GM23338 (cell line): Measurements from ENCODE around the gene CSTPP1. TPM values are rescaled to one million over a fixed set of nuclear protein-coding genes. Genes with fewer than 3 reads are reported as not detected.

Experiments used
- ATAC-seq: fragments of 200-7000 bp; cut with Tn5 transposase; 3 replicates; pipeline ENCODE4 v1.9.1; 2020
- DNase-seq: peaks from one replicate; pipeline ENCODE4 v3.0.0-alpha.2; 2015; ENCODE audit warnings: low spot score
- H2AFZ ChIP-seq: fragments of 200-600 bp; sonication (generic); 2 replicates; pipeline ENCODE4 v1.8.0; 2016; ENCODE audit warnings: antibody characterized with exemption, mild to moderate bottlenecking, moderate library complexity
- H3F3A ChIP-seq: fragments of 200-600 bp; sonication (generic); replicated peaks from 2 replicates; pipeline ENCODE4 v1.8.0; 2017; ENCODE audit warnings: antibody characterized with exemption, mixed run types, low read depth
- H3K27ac ChIP-seq: fragments of 200-600 bp; sonication (generic); 2 replicates; pipeline ENCODE4 v1.6.1; 2016; ENCODE audit warnings: low read depth
- H3K27me3 ChIP-seq: fragments of 200-600 bp; sonication (generic); 2 replicates; pipeline ENCODE4 v1.8.0; 2016; ENCODE audit warnings: mild to moderate bottlenecking, mixed run types, moderate library complexity; ENCODE audit not compliant: insufficient read depth
- H3K36me3 ChIP-seq: fragments of 200-600 bp; sonication (generic); 2 replicates; pipeline ENCODE4 v1.8.0; 2016; ENCODE audit warnings: mild to moderate bottlenecking; ENCODE audit not compliant: insufficient read depth
- H3K4me1 ChIP-seq: fragments of 200-600 bp; sonication (generic); 2 replicates; pipeline ENCODE4 v1.8.0; 2016; ENCODE audit warnings: mild to moderate bottlenecking, moderate library complexity; ENCODE audit not compliant: insufficient read depth
- H3K4me2 ChIP-seq: fragments of 200-600 bp; sonication (generic); 2 replicates; pipeline ENCODE4 v1.7.1; 2017; ENCODE audit warnings: mixed run types
- H3K4me3 ChIP-seq: fragments of 200-600 bp; sonication (generic); 2 replicates; pipeline ENCODE4 v1.6.1; 2016; ENCODE audit warnings: mixed run types
- H3K79me2 ChIP-seq: fragments of 200-600 bp; sonication (generic); replicated peaks from 2 replicates; pipeline ENCODE4 v1.8.0; 2017; ENCODE audit warnings: mild to moderate bottlenecking; ENCODE audit not compliant: insufficient read depth
- H3K9me2 ChIP-seq: fragments of 200-600 bp; sonication (generic); 2 replicates; pipeline ENCODE4 v1.8.0; 2017; ENCODE audit not compliant: insufficient read depth
- H4K20me1 ChIP-seq: fragments of 200-600 bp; sonication (generic); replicated peaks from 2 replicates; pipeline ENCODE4 v1.8.0; 2017; ENCODE audit warnings: mild to moderate bottlenecking; ENCODE audit not compliant: insufficient read depth
- H3K27ac Mint-ChIP-seq: 2 replicates; pipeline ENCODE4 v1.8.0; 2020; ENCODE audit warnings: inconsistent platforms, mild to moderate bottlenecking, moderate library complexity, mixed read lengths
- H3K27me3 Mint-ChIP-seq: 3 replicates; pipeline ENCODE4 v1.8.0; 2022; ENCODE audit warnings: low read depth, mild to moderate bottlenecking, moderate library complexity, mixed read lengths, inconsistent platforms; ENCODE audit not compliant: insufficient read depth, poor library complexity
- H3K36me3 Mint-ChIP-seq: 3 replicates; pipeline ENCODE4 v1.8.0; 2021; ENCODE audit warnings: low read depth, mild to moderate bottlenecking, inconsistent platforms, moderate library complexity, mixed read lengths
- H3K4me1 Mint-ChIP-seq: 3 replicates; pipeline ENCODE4 v1.8.0; 2020; ENCODE audit warnings: mild to moderate bottlenecking, inconsistent platforms, mixed read lengths
- H3K4me3 Mint-ChIP-seq: 3 replicates; pipeline ENCODE4 v1.8.0; 2021; ENCODE audit warnings: moderate library complexity, mild to moderate bottlenecking, inconsistent platforms, mixed read lengths
- H3K9me3 Mint-ChIP-seq: 3 replicates; pipeline ENCODE4 v1.8.0; 2020; ENCODE audit warnings: moderate library complexity, mild to moderate bottlenecking, inconsistent platforms, mixed read lengths
- CREB1 ChIP-seq: fragments of 250-450 bp; sonication (Bioruptor Pico); IDR thresholded peaks from 2 replicates; pipeline ENCODE4 v1.5.0; 2020; ENCODE audit warnings: low read depth, mild to moderate bottlenecking, moderate library complexity
- ETS1 ChIP-seq: IDR thresholded peaks from 2 replicates; pipeline ENCODE4 v1.6.1; 2016; ENCODE audit warnings: antibody characterized with exemption
- EZH2 ChIP-seq: fragments of 200-600 bp; sonication (generic); IDR thresholded peaks from one replicate; pipeline ENCODE4 v1.8.0; 2017; ENCODE audit warnings: antibody characterized with exemption, mild to moderate bottlenecking, low read depth; ENCODE audit not compliant: unreplicated experiment
- EZH2phosphoT487 ChIP-seq: fragments of 200-600 bp; sonication (generic); IDR thresholded peaks from one replicate; pipeline ENCODE4 v1.8.1; 2018; ENCODE audit warnings: antibody characterized with exemption; ENCODE audit not compliant: unreplicated experiment
- JUNB ChIP-seq: IDR thresholded peaks from one replicate; pipeline ENCODE4 v1.6.1; 2016; ENCODE audit warnings: antibody characterized with exemption; ENCODE audit not compliant: unreplicated experiment
- NANOG ChIP-seq: IDR thresholded peaks from 2 replicates; pipeline ENCODE4 v1.6.1; 2016; ENCODE audit warnings: antibody characterized with exemption, borderline replicate concordance
- POLR2AphosphoS5 ChIP-seq: IDR thresholded peaks from 2 replicates; pipeline ENCODE4 v1.6.1; 2016; ENCODE audit warnings: antibody characterized with exemption, low read depth
- REST ChIP-seq: IDR thresholded peaks from one replicate; pipeline ENCODE4 v1.6.1; 2018; ENCODE audit warnings: antibody characterized with exemption; ENCODE audit not compliant: unreplicated experiment
- STAT1 ChIP-seq: IDR thresholded peaks from one replicate; pipeline ENCODE4 v1.6.1; 2016; ENCODE audit warnings: antibody characterized with exemption; ENCODE audit not compliant: unreplicated experiment
- ZNF114 ChIP-seq: fragments of 250-450 bp; sonication (Bioruptor Pico); IDR thresholded peaks from 2 replicates; pipeline ENCODE4 v1.5.0; 2020; ENCODE audit warnings: mild to moderate bottlenecking, moderate library complexity
- ZNF331 ChIP-seq: fragments of 250-450 bp; sonication (Bioruptor Pico); IDR thresholded peaks from 2 replicates; pipeline ENCODE4 v1.5.0; 2020; ENCODE audit warnings: low read depth, mild to moderate bottlenecking, moderate library complexity
- polyA plus RNA-seq: library from polyadenylated mRNA; unstranded; fragments of >200 nt; fragmentation: Nextera tagmentation; extraction: Ambion mirVana; gene quantifications from 2 replicates; pipeline ENCODE4 v1.2.1, GENCODE V29; 2016
- total RNA-seq: library from RNA; depleted of rRNA; stranded (reverse); fragments of >200 nt; shearing (Covaris generic); gene quantifications from 2 replicates; pipeline ENCODE4 v1.2.3, GENCODE V29; 2014
- TF ChIP-seq, protein P1 (sequence below), 2 experiments: fragments of 200-600 bp in 1 of 2; sonication (generic) in 1 of 2; conservative IDR thresholded peaks; 2 replicates each; pipeline versions ENCODE4 v1.5.1 to v1.6.1; 2016 to 2017; ENCODE audit warnings: antibody characterized with exemption in 2 of 2, low read depth in 2 of 2, mild to moderate bottlenecking in 2 of 2, moderate library complexity in 1 of 2

CSTPP1 gene
- total and polyA plus RNA-seq, 2 experiments from 2014 or later = 23.5 to 42.6 TPM

- no peak overlapping the region for H3K27ac ChIP-seq
- H2AFZ ChIP-seq = no peak overlapping the region
- ATAC-seq = no peak
- H3K9me3 Mint-ChIP-seq = no peaks in the 10 kb centered on the region
- no peaks in the 10 kb centered on the region for H3K9me2 ChIP-seq
- H4K20me1 ChIP-seq = peaks cover 7% of the 10 kb centered on the region
- no peak overlapping the region for H3K4me3 Mint-ChIP-seq
- no peak overlapping the region for H3K4me3 ChIP-seq
- no peaks in the 10 kb centered on the region for H3K27me3 ChIP-seq
- H3K36me3 ChIP-seq = no peaks in the 10 kb centered on the region
- no peaks in the 10 kb centered on the region for H3F3A ChIP-seq
- H3K4me1 Mint-ChIP-seq = peaks cover 4% of the 10 kb centered on the region; the same call in 1 of the 3 replicates
- H3K27me3 Mint-ChIP-seq = no peaks in the 10 kb centered on the region
- no peak for DNase-seq
- H3K36me3 Mint-ChIP-seq = no peaks in the 10 kb centered on the region
- H3K4me2 ChIP-seq = no peak overlapping the region
- no peaks in the 10 kb centered on the region for H3K4me1 ChIP-seq
- TF ChIP-seq ETS1 (no peak), ZNF331 (CRISPR knock-in tag) (no peak), ZNF114 (CRISPR knock-in tag) (no peak), REST (no peak), EZH2phosphoT487 (no peak), NANOG (no peak), CREB1 (no peak)
- TF ChIP-seq, protein P1, sequence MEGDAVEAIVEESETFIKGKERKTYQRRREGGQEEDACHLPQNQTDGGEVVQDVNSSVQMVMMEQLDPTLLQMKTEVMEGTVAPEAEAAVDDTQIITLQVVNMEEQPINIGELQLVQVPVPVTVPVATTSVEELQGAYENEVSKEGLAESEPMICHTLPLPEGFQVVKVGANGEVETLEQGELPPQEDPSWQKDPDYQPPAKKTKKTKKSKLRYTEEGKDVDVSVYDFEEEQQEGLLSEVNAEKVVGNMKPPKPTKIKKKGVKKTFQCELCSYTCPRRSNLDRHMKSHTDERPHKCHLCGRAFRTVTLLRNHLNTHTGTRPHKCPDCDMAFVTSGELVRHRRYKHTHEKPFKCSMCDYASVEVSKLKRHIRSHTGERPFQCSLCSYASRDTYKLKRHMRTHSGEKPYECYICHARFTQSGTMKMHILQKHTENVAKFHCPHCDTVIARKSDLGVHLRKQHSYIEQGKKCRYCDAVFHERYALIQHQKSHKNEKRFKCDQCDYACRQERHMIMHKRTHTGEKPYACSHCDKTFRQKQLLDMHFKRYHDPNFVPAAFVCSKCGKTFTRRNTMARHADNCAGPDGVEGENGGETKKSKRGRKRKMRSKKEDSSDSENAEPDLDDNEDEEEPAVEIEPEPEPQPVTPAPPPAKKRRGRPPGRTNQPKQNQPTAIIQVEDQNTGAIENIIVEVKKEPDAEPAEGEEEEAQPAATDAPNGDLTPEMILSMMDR (conservative IDR thresholded peaks at IDR 0.05; ENCODE audit: low read depth in 2 of 2) = no peak
- H3K27ac Mint-ChIP-seq = no peak overlapping the region
- no peaks in the 10 kb centered on the region for H3K79me2 ChIP-seq
Observed at GRCh38 chr11:46949297-46949696, 12.7 kb downstream of the CSTPP1 start.

- Mint-ChIP-seq H3K9me3 (no peaks in the 10 kb centered on the region), H3K4me3 (no peak overlapping the region), H3K36me3 (no peaks in the 10 kb centered on the region), H3K4me1 (peaks cover 4% of the 10 kb centered on the region; the same call in 1 of the 3 replicates), H3K27ac (no peak overlapping the region), H3K27me3 (no peaks in the 10 kb centered on the region)
- DNase-seq = no peak
- Histone ChIP-seq H4K20me1 (peaks cover 7% of the 10 kb centered on the region), H3K4me2 (no peak overlapping the region), H3K27ac (no peak overlapping the region), H3K4me1 (no peaks in the 10 kb centered on the region), H3K27me3 (no peaks in the 10 kb centered on the region), H3K4me3 (no peak overlapping the region), H3K79me2 (no peaks in the 10 kb centered on the region), H2AFZ (no peak overlapping the region), H3K36me3 (no peaks in the 10 kb centered on the region), H3F3A (no peaks in the 10 kb centered on the region), H3K9me2 (no peaks in the 10 kb centered on the region)
- ATAC-seq = no peak
- TF ChIP-seq REST = no peak
- TF ChIP-seq JUNB = no peak
- no peak for TF ChIP-seq POLR2AphosphoS5
- TF ChIP-seq STAT1 = no peak
- TF ChIP-seq EZH2 = no peak
- TF ChIP-seq, protein P1 (conservative IDR thresholded peaks at IDR 0.05; ENCODE audit: low read depth in 2 of 2) = no peak
Observed at GRCh38 chr11:46951864-46952263, 15.3 kb downstream of the CSTPP1 start.
